Measurements from ENCODE around the gene NSD2.
A peak's percentile ranks its signal among the peaks of the same experiment; 100 is the strongest.
"Not testable (repeated sequence)": the region's sequence is repeated elsewhere in the genome, so short reads cannot be mapped to it uniquely, and the experiment has no call there.

Gene NSD2

DNA sequence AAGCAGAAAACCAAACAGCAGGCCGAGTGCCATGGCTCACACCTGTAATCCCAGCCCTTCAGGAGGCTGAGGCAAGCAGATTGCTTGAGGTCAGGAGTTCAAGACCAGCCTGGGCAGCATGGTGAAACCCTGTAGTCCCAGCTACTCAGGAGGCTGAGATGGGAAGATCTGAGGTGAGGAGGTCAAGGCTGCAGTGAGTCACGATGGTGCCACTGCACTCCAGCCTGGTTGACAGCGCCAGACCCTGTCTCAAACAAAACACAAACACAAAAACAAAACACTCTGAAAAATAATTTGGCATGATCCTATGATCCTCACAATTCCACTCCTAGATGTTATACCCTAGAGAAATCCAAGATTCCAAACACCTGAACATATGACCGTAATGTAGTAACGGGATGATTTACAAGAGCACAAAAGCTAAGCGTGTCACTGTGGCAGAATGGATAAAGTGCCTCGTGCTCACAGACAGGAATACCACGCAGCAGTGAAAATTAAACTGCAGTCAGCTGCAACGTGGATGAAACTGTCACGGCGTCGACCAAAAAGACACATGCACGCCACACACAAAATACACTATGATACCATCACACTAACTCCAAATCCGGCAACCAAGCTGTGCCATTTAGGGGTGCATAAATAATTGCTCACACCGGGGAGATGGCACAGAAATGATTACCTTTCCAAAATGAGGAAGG, 135.9 kb downstream of the NSD2 start:
- DNase-seq, result no peak

DNA sequence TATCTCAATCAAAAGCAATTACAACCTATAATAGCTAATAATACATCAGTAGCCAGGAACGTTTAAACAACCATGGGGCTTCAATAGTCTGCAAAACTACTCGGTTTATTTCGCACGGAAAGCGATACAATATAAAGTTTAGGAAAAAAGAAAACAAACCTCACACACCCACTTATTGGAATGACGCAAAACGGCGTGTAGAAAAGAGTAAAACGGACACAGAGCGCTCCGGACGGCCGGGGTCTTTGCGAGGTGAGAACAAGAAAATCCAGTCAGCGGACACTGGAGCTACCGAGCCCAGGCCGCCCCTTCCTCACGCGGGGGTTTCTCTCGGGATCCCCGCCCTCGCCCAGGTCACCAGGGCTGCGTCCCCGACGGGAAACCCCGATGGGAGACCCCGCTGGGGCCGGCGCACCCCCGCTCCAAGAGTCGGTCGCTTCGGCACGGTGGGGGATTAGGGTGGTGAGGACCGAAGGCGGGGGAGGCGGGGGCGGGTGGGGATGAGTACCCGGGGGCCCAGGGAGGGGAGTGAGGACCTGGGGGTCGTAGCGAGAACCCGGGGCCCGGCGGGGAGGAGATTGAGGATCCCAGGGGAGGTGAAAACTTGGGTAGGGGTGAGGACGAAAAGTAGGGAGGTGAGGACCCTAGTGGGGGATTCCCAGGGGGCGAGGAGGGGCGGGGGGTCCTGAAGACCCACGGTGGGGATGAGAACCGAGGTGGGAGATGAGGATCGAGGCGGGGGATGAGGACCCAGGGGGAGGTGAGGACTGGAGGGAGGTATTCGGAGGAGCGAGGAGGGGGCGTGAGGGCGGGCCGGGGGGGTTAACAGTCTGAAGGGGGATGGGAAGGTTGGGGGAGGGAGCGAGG, 136.8 kb downstream of the NSD2 start:
- no peak for DNase-seq

DNA sequence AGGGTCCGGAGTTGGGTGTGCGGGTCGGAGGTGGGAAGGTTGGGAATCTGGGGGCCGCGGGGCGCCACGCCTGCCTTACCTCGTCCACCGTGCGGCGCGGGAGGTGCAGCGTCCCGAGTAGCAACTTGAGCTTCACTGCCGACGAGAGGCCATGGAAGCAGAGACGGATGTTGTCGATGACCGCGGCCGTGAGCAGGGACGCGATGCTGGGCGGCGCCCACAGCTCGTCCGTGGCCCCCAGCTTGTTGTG, 137.4 kb downstream of the NSD2 start:
- no peak for DNase-seq

DNA sequence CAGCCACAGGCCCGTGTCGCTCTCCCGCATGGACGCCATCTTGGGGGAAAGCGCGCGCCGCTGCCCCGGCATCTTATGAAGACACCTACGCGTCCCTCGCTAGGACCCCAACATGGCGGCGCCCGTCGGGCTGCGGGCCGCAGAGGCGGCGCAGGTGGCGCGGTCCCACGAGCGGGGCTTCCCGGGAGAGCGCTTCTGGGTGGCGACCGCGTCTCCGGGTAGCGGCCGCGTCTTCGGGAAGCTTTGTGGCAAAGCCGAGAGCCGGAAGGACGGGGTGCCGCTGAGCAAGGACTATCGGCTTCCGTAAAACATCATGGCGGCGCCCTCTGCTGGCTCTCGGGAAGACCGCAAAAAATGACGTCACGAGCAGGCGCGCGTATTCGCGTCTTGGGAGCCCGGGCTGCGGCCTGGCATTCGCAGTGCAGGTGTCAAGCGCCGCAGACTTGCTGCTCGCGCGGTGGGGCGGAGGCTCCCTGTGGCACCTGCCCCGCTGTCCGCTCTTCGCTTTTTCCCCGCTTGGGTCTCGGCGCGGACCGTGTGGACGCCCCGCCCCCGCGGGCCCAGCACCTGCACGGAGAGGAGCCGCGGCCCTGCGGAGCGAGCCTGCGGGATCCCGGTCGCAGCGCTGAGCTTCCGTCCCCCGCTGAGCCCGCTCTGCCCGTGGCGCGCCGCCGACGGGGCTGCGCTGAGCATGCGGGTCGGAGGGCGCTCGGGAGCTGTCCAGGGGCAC, 137.9 kb downstream of the NSD2 start, which contains the start of gene NELFA:
NELFA (minus strand) TSS at position 54 of the 730 bp plus-strand sequence; CDS start at position 39, 15 bp downstream.
- DNase-seq, result peak; percentile 91

DNA sequence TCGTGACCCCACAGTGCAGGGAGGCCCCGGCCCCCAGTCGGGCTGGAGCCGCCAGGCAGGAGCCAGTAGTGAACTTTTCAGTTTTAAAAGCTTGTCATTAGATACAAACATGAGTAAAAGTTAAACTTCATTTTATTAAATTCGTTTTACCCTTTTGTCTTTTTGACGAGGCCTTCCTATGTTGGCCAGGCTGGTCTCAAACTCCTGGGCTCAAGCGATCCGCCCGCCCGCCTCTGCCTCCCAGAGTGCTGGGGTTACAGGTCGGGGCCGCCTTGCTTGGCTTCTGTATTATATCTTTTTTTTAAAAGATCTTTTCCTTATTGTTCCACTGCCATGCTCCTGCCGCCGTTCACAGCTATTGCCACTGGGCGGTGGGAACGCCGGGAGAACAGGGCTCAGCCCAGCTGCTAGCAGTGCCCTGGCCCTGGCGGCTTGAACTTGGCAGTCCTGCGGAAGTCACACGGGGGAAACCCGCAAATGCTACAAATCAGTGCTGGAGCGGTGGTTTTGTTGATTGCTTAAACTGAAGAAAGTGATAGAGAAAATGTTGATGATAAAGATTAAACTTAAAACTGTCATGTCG, 138.5 kb downstream of the NSD2 start:
- DNase-seq, result peak; percentile 54

DNA sequence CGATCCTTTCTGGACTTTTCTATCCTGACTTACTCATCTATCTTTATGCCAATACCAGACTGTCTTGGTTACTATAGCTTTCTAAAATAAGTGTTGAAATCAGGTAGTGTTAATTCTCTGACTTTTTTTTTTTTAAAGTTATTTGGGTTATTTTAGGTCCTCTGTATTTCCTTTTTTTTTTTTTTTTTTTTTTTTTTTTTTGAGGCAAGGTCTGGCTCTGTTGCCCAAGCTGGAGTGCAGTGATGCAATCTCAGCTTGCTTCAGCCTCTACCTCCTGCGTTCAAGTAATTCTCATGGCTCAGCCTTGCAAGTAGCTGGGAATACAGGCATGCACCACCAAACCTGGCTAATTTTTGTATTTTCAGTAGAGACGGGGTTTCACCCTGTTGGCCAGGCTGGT, 140.4 kb downstream of the NSD2 start:
- DNase-seq, result no peak

DNA sequence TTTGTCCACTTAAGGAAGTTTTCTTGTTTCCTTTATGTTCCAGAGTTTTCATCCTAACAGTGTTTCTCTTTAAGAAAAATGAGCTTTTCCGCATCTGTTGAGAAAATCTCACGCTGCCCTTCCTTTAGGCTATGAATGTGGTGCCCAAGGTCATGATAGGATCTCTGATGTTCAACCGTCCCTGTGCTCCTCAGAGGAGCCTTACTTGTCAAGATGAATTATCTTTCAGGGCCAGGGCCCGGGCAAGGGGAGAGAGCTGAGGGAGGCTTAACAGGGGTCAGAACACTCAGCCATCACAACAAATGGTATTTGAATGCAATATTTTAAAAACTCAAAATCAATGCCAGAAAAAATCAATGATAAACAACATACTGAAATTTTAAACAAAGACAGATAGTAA, 143.8 kb downstream of the NSD2 start:
- no peak for DNase-seq

DNA sequence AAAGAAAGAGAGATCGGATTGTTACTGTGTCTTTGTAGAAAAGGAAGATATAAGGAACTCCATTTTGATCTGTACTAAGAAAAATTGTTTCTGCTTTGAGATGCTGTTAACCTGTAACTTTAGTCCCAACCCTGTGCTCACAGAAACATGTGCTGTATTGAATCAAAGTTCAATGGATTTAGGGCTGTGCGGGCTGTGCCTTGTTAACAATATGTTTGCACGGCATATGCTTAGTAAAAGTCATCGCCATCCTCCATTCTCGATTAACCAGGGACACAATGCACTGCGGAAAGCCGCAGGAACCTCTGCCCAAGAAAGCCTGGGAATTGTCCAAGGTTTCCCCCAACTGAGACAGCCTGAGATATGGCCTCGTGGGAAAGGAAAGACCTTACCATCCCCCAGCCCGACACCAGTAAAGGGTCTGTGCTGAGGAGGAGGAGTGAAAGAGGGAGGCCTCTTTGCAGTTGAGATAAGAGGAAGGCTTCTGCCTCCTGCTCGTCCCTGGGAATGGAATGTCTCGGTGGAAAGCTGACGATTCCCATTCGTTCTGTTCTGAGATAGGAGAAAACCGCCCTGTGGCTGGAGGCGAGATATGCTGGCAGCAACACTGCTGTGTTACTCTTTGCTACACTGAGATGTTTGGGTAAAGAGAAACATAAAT, 150.3 kb downstream of the NSD2 start:
- not testable (repeated sequence) for DNase-seq

DNA sequence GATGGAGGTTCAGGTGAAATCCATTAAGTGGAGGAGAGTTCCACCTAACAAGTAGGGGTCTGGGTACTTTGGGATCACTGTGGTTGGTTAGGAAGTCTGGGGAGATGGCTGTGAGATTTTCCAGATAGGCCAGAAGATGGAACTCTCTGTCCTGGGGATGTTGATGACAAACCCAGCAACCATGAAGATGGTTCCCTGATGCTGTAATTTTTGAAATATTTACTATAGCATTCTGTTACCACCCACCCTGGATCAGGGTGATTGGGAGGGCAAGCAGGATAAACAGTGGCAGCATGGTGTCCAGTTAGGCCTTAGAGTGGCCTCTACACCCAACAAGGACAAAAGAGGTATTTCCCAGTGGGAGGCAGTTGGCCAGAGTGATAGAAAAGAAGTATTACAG, 153.5 kb downstream of the NSD2 start:
- DNase-seq, result peak; percentile 25

DNA sequence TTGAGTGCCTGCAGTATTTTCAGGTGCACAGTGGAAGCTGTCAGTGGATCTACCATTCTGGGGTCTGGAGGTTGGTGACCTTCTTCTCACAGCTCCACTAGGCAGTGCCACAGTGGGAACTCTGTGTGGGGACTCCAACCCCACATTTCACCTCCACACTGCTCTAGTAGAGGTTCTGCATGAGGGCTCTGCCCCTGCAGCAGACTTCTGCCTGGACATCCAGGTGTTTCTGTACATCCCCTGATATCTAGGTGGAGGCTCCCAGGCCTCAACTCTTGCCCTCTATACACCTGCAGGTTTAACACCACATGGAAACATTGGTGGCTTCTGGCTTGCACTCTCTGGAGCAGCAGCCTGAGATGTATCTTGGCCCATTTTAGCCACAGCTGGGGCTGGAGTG, 154.6 kb downstream of the NSD2 start:
- no peak for DNase-seq

DNA sequence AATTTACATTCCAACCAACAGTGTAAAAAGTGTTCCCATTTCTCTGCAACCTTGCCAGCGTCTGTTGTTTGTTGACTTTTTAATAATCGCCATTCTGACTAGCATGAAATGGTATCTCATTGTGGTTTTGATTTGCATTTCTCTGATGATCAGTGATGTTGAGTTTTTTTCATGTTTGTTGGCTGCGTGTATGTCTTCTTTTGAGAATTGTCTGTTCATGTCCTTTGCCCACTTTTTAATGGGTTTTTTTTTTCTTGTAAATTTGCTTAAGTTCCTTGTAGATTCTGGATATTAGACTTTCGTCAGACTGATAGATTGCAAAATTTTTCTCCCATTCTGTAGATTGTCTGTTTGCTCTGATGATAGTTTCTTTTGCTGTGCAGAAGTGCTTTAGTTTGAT, 155.9 kb downstream of the NSD2 start:
- not testable (repeated sequence) for DNase-seq

DNA sequence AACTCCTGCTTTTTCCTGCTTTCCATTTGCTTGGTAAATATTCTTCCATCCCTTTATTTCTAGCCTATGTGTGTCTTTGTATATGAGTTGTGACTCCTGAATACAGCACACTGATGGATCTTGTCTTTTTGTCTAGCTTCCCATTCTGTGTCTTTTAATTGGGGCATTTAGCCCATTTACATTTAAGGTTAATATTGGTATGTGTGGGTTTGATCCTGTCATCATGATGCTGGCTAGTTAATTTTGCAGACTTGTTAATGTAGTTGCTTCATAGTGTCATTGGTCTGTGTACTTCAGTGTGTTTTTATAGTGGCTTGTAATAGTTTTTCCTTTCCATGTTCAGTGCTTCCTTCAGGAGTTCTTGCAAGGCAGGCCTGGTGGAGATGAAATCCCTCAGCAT, 160.0 kb downstream of the NSD2 start:
- not testable (repeated sequence) for DNase-seq
